GM19240 (cell line): Measurements from ENCODE around the gene FOXD1.
"Not testable (repeated sequence)": the region's sequence is repeated elsewhere in the genome, so short reads cannot be mapped to it uniquely, and the experiment has no call there.

ENCODE experiments used
- DNase-seq: peaks from one replicate; pipeline ENCODE4 v3.0.0; 2011; ENCODE audit warnings: low spot score; ENCODE audit not compliant: insufficient read length

FOXD1 gene

GRCh38 chr5:73464016-73464745 is 15.6 kb upstream of the FOXD1 start:
- DNase-seq: no peak

- DNase-seq: no peak
Observed at GRCh38 chr5:73460133-73460532, 11.6 kb upstream of the FOXD1 start.

DNA sequence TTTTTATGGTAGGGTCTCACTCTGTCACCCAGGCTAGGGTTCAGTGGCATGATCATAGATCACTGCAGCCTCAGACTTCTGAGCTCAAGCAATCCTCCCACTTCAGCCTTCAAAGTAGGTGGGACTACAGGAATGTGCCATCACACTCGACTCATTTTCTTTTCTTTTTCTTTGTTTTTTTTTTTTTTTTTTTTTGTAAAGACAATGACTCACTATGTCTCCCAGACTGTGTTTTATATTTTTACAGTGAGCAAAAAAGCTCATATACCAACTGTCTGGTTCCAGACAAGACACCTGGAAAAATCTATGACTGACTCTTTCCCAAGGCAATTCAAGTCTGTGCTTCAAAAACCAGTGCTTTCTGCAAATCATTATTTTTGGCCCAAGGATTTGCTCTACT is 10.8 kb upstream of the FOXD1 start:
- DNase-seq: no peak

DNA sequence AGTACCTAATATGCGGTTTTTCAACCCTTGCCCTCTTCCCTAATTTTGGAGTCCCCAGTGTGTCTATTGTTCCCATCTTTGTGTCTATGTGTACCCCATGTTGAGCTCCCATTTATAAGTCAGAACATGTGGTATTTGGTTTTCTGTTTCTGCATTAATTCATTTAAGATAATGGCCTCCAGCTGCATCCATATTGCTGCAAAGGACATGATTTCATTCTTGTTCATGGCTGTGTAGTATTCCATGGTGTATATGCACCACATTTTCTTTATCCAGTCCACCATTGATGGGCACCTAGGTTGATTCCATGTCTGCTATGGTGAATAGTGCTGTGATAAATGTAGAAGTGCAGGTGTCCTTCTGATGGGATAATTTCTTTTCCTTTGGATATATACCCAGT is 7.9 kb upstream of the FOXD1 start:
- not testable (repeated sequence) for DNase-seq

GRCh38 chr5:73454379-73455036 is 5.9 kb upstream of the FOXD1 start:
- DNase-seq: no peak

- DNase-seq: no peak
Observed at GRCh38 chr5:73452215-73452614, 3.6 kb upstream of the FOXD1 start.

DNA sequence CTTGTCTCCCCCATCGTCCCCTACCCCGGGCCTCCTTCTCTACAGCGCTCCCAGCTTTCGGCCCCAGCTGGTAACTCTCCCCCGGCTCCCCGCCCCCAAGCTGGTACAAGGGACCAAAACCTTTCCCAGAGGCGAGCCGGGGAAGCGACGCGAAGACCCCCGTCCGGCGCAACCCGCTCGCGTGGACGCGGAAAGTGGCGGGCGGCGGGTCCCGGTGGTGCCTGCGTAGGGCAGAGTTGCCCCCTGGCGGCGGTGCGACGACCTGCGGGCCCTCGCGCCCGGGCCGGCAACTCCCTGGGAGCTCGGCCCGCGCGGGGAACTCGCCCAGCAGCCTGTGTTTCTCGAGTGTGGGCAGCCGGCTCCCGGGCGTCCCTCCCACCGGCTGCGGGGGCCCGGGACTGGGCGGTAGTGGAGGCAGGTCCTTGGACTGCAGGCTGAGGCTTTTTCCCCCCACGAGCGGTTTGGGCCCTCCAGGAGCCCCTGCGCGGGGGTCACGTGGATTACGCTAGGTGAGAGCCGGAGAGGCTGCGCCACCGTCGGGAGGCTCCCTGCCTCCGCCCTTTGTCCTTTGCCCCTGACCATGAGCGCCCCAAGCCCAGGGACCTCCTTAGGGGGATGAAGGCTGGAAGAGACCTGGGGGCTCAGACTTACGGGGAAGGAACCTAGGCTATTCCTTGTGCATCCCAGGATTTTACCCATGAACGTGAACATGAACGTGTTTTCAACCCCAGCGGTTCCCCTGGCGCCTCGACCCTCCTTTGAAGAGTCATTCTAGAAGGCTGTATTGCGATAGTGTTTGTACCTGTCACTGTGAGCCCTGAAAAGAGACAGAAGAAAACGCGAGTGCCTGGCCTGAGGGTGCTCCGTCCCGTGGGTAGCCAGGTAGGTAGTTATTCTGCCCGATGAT is 2.9 kb upstream of the FOXD1 start:
- DNase-seq: no peak

- DNase-seq: no peak
Observed at GRCh38 chr5:73450672-73451223, 2.2 kb upstream of the FOXD1 start.

- no peak for DNase-seq
Observed at GRCh38 chr5:73450137-73450536, 1.6 kb upstream of the FOXD1 start.

DNA sequence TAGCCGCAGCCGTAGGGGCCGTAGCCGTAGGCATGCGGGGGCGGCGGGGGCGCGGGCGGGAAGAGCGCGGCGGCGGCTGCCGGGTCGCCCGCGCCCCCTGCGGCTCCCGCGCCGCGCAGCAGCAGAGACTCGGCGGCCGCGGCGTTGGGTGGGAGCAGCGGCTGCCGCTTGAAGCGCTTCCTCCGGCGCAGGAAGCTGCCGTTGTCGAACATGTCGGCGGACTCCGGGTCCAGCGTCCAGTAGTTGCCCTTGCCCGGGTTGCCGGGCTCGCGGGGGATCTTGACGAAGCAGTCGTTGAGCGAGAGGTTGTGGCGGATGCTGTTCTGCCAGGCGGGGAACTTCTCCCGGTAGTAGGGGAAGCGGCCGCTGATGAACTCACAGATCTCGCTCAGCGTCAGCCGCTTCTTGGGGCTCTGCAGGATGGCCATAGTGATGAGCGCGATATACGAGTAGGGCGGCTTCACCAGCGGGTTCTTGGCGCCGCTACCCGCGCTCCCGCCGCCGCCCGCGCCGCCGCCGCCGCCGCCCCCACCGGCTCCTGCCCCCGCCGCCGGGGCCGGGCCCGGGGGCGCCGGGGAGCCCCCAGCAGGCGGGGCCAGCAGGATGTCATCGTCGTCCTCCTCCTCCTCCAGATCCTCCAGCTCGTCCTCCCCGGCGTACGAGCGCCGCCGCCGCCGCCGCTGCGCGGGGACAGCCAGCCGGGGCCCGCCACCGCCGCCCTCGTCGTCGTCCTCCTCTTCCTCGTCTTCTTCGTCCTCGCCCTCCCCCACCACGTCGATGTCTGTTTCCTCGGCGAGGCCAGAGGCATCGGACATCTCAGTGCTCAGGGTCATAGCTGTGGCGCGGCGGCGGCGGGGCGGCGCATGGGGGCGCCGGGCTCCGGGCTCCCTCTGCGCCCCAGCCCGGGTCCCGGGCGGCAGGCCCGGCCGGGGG is 781 bp downstream of the FOXD1 start:
- DNase-seq: no peak

DNA sequence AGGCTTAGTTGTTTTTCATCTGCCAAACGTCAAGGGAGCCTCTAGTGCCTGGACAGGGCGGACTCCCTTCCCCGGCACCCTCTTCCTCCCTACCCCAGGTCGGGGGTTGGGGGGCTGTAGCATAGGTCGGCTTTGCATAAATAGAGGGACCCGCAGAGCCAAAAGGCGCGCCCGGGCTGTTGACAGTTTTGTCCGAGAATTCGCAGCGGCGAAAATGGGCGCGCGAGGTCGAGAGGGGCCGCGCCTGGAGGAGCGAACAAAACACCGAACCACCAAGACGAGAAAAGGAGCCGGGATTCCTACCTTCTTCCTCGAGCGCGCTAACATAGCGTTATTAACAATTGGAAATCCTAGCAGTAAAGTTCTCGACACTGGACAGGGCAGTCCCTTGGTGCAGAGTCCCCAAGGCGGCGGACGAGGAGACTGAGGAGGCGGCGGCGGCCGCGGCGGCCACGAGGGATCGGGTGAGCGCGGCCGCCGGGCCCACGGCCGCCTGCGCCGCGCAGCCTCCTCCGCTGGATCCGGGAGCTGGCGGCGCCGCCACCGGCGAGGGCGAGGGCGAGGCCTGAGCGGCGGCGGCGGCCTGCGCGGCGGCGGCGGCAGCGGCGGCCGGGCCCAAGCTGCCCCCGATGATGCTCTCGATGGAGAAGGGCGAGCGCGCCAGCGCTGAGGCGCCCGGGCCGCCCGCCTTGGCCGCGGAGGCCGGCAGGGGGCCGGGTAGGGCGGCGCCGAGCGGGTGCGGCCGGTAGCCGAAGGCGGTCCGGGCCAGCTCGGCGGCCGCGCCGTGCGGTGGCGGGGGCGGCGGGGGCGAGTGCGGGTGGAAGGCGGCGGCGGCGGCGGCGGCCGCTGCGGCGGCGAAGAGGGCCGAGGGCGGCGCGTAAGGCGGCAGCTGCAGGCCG is 1.7 kb downstream of the FOXD1 start:
- no peak for DNase-seq

DNA sequence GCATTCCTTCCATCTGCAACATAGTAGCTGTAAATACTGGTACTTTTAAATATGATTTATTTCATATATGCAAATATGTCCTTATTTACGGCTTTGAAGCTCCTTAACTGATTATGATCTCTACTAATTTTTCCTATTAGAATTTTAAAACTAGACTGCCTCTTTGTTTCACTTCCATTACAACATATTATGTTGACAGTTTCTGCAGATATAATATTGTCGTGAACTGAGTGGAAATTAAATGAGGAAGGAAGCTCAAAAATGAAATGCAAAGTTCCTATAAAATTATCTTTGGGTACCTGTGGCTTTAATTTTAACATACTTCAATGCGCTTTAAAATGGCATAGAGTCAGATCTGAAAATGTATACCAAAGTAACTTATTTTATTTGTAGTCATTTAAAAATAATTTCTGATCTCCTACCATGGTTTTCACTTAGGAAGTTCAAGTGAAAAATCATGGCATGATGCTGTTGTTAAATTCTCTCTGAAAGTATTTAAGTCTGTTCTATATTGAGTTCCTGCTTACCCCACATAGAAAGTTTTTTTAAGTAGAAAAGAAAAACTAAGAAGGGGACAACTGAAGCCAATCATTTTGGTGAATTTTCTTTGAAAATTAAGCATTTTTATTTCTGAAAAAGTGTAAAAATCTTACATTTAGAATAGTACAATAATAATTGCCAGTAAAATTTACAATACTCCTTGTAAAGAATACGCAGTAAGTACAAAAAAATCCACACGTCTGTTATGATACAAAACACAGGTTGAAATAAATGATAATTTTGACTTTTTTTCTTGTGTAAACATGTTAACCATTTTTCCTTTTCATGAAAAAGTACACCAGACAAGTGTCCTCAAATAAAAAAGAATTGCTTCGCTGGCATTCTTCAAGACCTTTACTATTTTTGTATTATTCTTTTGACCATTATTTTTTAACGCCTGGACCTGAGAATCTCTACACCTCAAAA is 2.6 kb downstream of the FOXD1 start:
- DNase-seq: no peak

GRCh38 chr5:73444499-73445438 is 3.8 kb downstream of the FOXD1 start:
- no peak for DNase-seq

GRCh38 chr5:73443829-73444498 is 4.6 kb downstream of the FOXD1 start:
- DNase-seq: no peak

DNA sequence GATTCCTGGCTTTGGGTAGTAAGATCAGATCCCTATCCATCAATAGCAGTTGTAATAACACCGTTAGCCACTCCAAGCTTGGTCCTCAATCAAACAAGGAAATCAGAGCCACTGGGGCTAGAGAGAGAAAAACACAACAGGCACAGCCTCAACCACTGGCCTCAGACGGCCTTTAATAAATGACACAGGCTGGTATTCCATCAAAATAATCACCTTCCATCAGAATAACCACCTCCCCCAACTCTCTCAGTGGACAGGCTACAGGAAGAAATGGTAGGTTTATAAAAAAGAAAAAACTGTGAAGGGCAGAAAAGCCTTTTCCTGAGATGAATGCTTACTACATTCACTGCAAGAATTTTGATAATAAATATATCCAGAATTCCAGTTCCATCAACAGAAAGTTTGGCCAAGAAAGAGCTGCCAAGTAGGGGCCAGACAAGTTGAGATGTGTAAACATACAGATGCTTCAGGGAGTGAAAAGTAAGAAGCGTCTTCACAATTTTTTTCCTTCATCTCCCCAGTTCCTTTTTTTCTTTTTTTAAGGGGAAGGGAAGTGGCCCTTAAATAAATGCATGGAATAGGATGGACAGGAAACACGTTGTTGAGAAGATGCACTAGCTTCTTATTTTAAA is 5.5 kb downstream of the FOXD1 start:
- no peak for DNase-seq

GRCh38 chr5:73442231-73442811 is 6.3 kb downstream of the FOXD1 start:
- DNase-seq: no peak
